HG02588 (cell line): ENCODE measurements around the gene STX8.

Experiments
- ATAC-seq: cut with Tn5 transposase; IDR thresholded peaks from one replicate; pipeline ENCODE4 v1.9.1; 2021; ENCODE audit warnings: mild to moderate bottlenecking, moderate library complexity; ENCODE audit not compliant: unreplicated experiment

STX8 gene

DNA sequence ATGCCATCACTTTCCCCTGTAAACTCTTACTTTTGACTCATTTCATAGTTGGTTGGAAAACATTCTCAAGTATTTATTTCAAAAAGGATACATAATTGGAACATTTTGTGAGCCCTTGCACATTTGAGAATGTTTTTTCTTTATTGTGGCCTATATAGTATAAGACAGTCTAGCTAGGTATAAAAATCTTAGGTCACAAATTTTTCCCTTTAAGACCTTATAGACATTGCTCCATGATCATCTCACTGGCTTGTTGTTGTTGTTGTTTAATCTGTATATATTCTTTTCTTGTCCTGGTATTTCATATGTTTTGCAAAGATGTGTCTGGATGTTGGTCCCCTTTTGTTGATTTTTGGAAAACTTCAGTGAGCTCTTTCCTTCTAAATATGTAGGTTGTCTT lies 360.2 kb downstream of the STX8 start:
- ATAC-seq = no peak

GRCh38 chr17:9213303-9213640 lies 362.3 kb downstream of the STX8 start:
- ATAC-seq = no peak

GRCh38 chr17:9212376-9213302 lies 363.0 kb downstream of the STX8 start:
- ATAC-seq = no peak

GRCh38 chr17:9211133-9211765 lies 364.4 kb downstream of the STX8 start:
- ATAC-seq = no peak

DNA sequence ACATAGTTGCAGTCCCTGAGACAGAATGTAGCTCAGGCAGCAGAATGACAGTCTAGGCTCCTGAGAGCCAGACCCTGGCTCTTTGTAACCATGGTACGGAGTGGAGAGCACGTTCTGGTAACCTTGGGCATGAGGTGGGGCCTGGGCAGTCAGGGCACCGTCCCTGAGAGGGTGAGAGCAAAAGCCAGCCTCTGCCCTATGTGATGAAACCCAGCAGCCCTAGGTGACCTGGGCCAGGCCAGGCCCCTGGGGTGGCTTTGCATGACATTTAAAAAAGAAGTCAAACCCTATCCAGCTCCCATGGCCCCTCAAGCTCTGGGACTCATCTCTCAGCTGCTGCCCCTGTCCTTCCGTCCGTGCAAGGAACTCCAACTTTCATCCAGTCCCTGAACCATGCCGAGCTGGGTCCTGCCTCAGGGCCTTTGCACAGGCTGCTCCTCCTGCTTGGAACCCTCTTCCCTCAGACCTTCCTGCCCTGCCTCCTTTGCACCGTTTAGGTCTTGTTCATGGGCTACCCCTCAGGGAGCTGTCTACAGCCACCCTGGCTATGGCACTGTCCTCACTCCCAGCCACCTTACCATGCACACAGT lies 365.7 kb downstream of the STX8 start:
- ATAC-seq = no peak

DNA sequence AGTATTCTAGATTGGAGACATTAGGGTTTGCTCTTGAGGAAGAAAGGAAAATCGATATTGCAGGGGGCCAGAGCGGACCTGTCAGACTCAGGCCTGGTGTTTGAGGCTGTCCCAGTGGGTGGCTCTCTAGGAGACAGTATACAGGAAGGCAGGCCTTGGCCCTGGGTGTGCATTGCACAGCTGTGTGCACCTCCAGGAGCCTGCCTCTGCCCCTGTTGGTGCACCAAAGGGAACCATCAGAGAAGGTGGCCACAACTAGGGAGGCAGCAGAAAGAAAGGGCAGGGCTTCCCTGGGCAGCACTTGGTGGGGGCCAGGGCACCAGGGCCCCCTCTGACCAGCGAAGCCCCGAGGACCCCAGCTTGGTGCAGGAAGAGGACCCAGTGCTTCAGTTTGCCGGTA lies 366.3 kb downstream of the STX8 start:
- ATAC-seq = no peak

GRCh38 chr17:9208381-9209105 lies 367.1 kb downstream of the STX8 start:
- no peak for ATAC-seq

- no peak for ATAC-seq
Measured at GRCh38 chr17:9206741-9207332, 368.8 kb downstream of the STX8 start.

- ATAC-seq = no peak
Measured at GRCh38 chr17:9206410-9206703, 369.3 kb downstream of the STX8 start.

DNA sequence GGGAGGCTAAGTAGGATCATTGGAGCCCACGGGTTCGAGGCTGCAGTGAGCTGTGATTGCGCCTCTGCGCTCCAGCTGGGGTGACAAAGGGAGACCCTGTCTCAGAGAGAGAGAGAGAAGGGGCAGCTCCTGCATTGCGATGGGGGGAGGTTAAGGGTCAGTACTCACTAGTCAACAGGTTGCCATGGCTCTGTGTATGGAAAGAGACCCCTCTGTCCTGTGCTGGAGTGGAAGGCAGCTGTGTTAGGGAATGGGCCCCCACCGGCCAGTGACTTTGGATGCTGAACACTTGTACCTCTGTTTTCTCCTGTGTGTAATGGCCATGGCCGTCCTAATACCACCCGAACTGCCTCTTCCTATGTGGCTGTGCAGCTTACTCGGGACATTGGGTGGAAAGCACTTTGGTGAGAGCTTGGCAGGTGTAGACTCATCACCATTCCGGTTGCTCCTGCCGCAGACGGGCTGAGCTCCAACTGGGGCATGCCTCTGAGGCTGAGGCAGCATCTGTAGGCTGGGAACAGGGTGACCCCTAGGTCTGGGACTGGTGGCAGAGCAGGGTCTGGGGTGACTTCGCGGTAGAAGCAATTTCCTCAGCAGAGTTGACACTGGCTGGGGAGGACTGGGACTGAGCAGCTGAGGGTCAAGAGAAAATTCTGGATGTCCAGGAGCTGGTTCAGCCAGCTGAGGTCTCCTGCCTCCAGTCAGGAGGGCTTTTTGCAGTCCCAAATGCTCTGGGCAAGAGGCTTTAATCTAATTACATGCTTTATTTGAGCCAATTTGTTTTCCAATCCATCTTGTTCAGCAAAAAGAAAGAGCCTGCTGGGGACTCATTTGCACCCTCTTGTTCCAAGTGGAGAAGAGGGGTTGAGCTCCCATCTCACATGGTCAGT lies 369.9 kb downstream of the STX8 start:
- ATAC-seq = no peak

GRCh38 chr17:9204637-9205329 lies 370.8 kb downstream of the STX8 start:
- ATAC-seq = no peak

DNA sequence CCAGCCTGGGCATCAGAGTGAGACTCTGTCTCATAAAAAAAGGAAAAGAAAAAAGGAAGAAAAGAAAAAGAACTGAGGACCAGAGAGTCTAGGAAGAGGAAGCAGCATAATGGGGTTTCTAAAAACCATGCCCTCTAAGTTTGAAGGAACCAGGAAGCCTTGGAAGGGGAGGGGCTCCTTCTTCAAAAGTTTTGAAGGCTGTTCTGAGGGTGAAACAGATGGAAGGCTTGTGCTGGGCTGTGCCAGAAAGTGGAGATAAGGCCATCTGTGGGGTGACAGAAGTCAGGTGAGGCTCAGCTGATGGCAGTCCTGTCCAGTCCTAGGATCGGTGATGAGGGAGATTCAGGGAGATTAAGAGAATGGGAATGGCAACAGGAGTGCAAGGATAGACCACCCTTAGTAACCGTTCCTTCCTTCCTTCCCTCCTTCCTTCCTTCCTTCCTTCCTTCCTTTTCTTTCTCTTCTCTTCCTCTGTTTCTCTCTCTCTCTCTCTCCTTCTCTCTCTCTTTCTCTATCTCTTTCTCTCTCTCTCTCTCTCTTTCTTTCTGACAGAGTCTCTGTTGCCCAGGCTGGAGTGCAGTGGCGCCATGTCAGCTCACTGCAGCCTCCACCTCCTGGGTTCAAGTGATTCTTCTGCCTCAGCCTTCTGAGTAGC lies 371.7 kb downstream of the STX8 start:
- ATAC-seq = no peak

GRCh38 chr17:9202532-9202931 lies 373.1 kb downstream of the STX8 start:
- ATAC-seq = no peak

DNA sequence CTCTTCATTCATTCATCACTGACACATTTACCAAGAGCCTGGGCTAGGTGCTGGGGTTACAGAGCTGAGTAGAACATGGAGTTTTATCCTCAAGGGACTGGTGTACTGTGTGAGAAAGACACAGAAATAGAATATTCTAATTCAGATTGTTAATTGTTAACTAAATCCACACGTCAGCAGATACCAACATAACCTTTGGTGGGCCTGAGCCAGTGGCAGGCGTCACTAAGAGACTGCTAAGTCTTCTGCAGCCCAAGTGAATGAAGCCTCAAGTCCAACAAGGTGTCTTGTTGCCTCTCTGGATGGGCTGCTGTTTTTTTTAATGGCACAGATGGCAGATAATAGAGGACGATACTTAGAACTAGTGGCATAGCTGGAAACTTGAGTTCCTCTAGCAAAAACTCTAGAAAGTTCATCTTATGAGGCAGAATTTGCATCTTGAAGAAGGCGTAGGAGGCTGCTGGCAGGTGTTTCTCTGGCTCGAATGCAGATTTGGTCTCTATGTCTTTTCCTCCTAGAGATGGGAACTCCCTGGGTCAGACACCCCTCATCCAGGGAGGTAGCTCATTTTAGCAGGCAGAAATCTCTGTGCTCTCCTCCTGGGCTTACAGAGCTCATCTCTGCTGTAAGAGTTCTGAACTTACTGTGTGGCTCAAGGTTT lies 374.8 kb downstream of the STX8 start:
- peak; percentile 69 for ATAC-seq
